ENCODE measurements around the gene DOCK3. TPM values are rescaled to one million over a fixed set of nuclear protein-coding genes. Genes with fewer than 3 reads are reported as not detected.

The DOCK3 gene
- 1 to 10 TPM; 7.7 to 8.5 TPM for total RNA-seq
- 4.2 TPM for polyA plus RNA-seq (2013, experiment 1 of 2)
- polyA plus RNA-seq (2013, experiment 2 of 2) = 3.9 TPM
- long read RNA-seq, experiment 1, partial matches to known transcripts = 0 of 2 reads
- long read RNA-seq, experiment 1, other reads (novel, unspliced or antisense) = 2 of 2 reads
- long read RNA-seq, experiment 2, partial matches to known transcripts = 8 of 31 reads
- long read RNA-seq, experiment 2, other reads (novel, unspliced or antisense) = 23 of 31 reads
- long read RNA-seq, experiment 3, partial matches to known transcripts = 0 of 8 reads
- long read RNA-seq, experiment 3, other reads (novel, unspliced or antisense) = 8 of 8 reads
- long read RNA-seq, experiment 4, partial matches to known transcripts = 0 of 4 reads
- long read RNA-seq, experiment 4, other reads (novel, unspliced or antisense) = 4 of 4 reads

GRCh38 chr3:50674349-50675178, at the start of gene DOCK3:
TSS of gene DOCK3 (plus strand) at chr3:50674927. CDS start at chr3:50675264, 337 bp downstream.
- Histone ChIP-seq H3K27me3 (ENCODE audit: control insufficient read depth, insufficient read depth, low read length, poor library complexity, severe bottlenecking) (peaks cover 39% of the 10 kb centered on the region), H3K4me1 (ENCODE audit: control insufficient read depth, insufficient read depth, low read length) (peaks cover 4% of the 10 kb centered on the region), H3K36me3 (ENCODE audit: control insufficient read depth, insufficient read depth, low read length) (no peaks in the 10 kb centered on the region), H3K9ac (ENCODE audit: extremely low read depth, low read length, poor library complexity, severe bottlenecking) (no peak within 1 kb of the TSS), H3K9me3 (ENCODE audit: control insufficient read depth, low read length) (no peaks in the 10 kb centered on the region), H3K27ac (ENCODE audit: low read depth, low read length) (no peak within 1 kb of the TSS), H3K4me3 (ENCODE audit: low read length) (peak within 1 kb of the TSS; percentile 89)
- no peak within 1 kb of the TSS for H3K27ac Mint-ChIP-seq
- H3K4me3 Mint-ChIP-seq = peak within 1 kb of the TSS; percentile 50
- H3K27me3 Mint-ChIP-seq (ENCODE audit: insufficient read depth) = peaks cover 39% of the 10 kb centered on the region
- peaks cover 22% of the 10 kb centered on the region for H3K4me1 Mint-ChIP-seq
- 2 to 7% methylated on average over 11 to 89 of the region's 89 CpGs for WGBS, 2 experiments (ENCODE audit: insufficient coverage in 1 of 2, insufficient read length in 1 of 2)
- TF ChIP-seq CTCF (conservative IDR thresholded peaks at IDR 0.05) = no peak
- peak; percentile 79 for DNase-seq
- H3K36me3 Mint-ChIP-seq (ENCODE audit: low read depth) = no peaks in the 10 kb centered on the region
- H3K9me3 Mint-ChIP-seq = no peaks in the 10 kb centered on the region

- TF ChIP-seq CTCF (conservative IDR thresholded peaks at IDR 0.05) = no peak
- Mint-ChIP-seq H3K9me3 (no peaks in the 10 kb centered on the region), H3K36me3 (ENCODE audit: low read depth) (peaks cover 4% of the 10 kb centered on the region), H3K4me3 (no peak overlapping the region), H3K4me1 (peaks cover 35% of the 10 kb centered on the region), H3K27me3 (ENCODE audit: insufficient read depth) (no peaks in the 10 kb centered on the region), H3K27ac (peak overlapping the region; percentile 90)
- Histone ChIP-seq H3K4me1 (ENCODE audit: control insufficient read depth, insufficient read depth, low read length) (peaks cover 23% of the 10 kb centered on the region), H3K9me3 (ENCODE audit: control insufficient read depth, low read length) (no peaks in the 10 kb centered on the region), H3K36me3 (ENCODE audit: control insufficient read depth, insufficient read depth, low read length) (no peaks in the 10 kb centered on the region), H3K27ac (ENCODE audit: low read depth, low read length) (peak overlapping the region; percentile 54), H3K4me3 (ENCODE audit: low read length) (no peak overlapping the region), H3K9ac (ENCODE audit: extremely low read depth, low read length, poor library complexity, severe bottlenecking) (no peak overlapping the region), H3K27me3 (ENCODE audit: control insufficient read depth, insufficient read depth, low read length, poor library complexity, severe bottlenecking) (no peaks in the 10 kb centered on the region)
- DNase-seq = peak; percentile 72
- 69 to 71% methylated on average over 6 to 17 of the region's 18 CpGs for WGBS, 2 experiments (ENCODE audit: insufficient coverage in 1 of 2, insufficient read length in 1 of 2)
These were observed 49.2 kb upstream of the DOCK3 start for GRCh38 chr3:50625231-50626182.

- H3K27ac Mint-ChIP-seq = no peak overlapping the region
These were observed 48.3 kb upstream of the DOCK3 start for GRCh38 chr3:50626401-50626800.

More at GRCh38 chr3:50626401-50626800, 48.3 kb upstream of the DOCK3 start:
- H3K9me3 Mint-ChIP-seq = no peaks in the 10 kb centered on the region
- H3K4me3 Mint-ChIP-seq = no peak overlapping the region
- WGBS, 2 experiments (ENCODE audit: insufficient coverage in 1 of 2, insufficient read length in 1 of 2) = 77 to 92% methylated on average over 2 to 3 of the region's 3 CpGs
- Histone ChIP-seq H3K4me3 (ENCODE audit: low read length) (no peak overlapping the region), H3K27me3 (ENCODE audit: control insufficient read depth, insufficient read depth, low read length, poor library complexity, severe bottlenecking) (no peaks in the 10 kb centered on the region), H3K4me1 (ENCODE audit: control insufficient read depth, insufficient read depth, low read length) (peaks cover 23% of the 10 kb centered on the region), H3K27ac (ENCODE audit: low read depth, low read length) (no peak overlapping the region), H3K9me3 (ENCODE audit: control insufficient read depth, low read length) (no peaks in the 10 kb centered on the region), H3K9ac (ENCODE audit: extremely low read depth, low read length, poor library complexity, severe bottlenecking) (no peak overlapping the region), H3K36me3 (ENCODE audit: control insufficient read depth, insufficient read depth, low read length) (no peaks in the 10 kb centered on the region)
- no peak for TF ChIP-seq CTCF (conservative IDR thresholded peaks at IDR 0.05)
- no peaks in the 10 kb centered on the region for H3K27me3 Mint-ChIP-seq (ENCODE audit: insufficient read depth)
- no peaks in the 10 kb centered on the region for H3K36me3 Mint-ChIP-seq (ENCODE audit: low read depth)
- H3K4me1 Mint-ChIP-seq = peaks cover 35% of the 10 kb centered on the region
- no peak for DNase-seq
